ENCODE measurements around the gene THSD7A.

- TF ChIP-seq, protein P1, sequence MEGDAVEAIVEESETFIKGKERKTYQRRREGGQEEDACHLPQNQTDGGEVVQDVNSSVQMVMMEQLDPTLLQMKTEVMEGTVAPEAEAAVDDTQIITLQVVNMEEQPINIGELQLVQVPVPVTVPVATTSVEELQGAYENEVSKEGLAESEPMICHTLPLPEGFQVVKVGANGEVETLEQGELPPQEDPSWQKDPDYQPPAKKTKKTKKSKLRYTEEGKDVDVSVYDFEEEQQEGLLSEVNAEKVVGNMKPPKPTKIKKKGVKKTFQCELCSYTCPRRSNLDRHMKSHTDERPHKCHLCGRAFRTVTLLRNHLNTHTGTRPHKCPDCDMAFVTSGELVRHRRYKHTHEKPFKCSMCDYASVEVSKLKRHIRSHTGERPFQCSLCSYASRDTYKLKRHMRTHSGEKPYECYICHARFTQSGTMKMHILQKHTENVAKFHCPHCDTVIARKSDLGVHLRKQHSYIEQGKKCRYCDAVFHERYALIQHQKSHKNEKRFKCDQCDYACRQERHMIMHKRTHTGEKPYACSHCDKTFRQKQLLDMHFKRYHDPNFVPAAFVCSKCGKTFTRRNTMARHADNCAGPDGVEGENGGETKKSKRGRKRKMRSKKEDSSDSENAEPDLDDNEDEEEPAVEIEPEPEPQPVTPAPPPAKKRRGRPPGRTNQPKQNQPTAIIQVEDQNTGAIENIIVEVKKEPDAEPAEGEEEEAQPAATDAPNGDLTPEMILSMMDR (IDR thresholded peaks at IDR 0.05): no peak
- no peak for TF ChIP-seq POLR2A (IDR thresholded peaks at IDR 0.05)
Observed at GRCh38 chr7:11587048-11587447, 244.9 kb downstream of the THSD7A start.

All from heart left ventricle (tissue), 13 donors.